Motor neuron (in vitro differentiated cells): ENCODE data around the gene AGAP1. TPM values are rescaled to one million over a fixed set of nuclear protein-coding genes. Genes with fewer than 3 reads are reported as not detected.

Experiments used
- ATAC-seq, 8 experiments: fragments of 200-7000 bp; cut with Tn5 transposase; replicated peaks in 6 of 8; 2 replicates each; pipeline ENCODE4 v1.8.0; 2021; ENCODE audit warnings: mild to moderate bottlenecking in 8 of 8, moderate library complexity in 8 of 8
- H3K27ac ChIP-seq, 2 donors: fragments of 250-450 bp; sonication (Bioruptor Pico); 2 replicates each; pipeline ENCODE4 v1.9.0; 2021; ENCODE audit warnings: antibody characterized with exemption in 2 of 2, mild to moderate bottlenecking in 2 of 2, moderate library complexity in 1 of 2
- H3K4me1 ChIP-seq, 2 donors: fragments of 250-450 bp; sonication (Bioruptor Pico); replicated peaks in 1 of 2; 2 replicates each; pipeline ENCODE4 v1.6.1; 2021; ENCODE audit warnings: antibody characterized with exemption in 2 of 2, mild to moderate bottlenecking in 2 of 2, moderate library complexity in 1 of 2
- H3K4me3 ChIP-seq, 5 donors: fragments of 250-450 bp; sonication (Bioruptor Pico); 2 replicates each; pipeline ENCODE4 v1.9.0; 2021; ENCODE audit warnings: antibody characterized with exemption in 5 of 5, mild to moderate bottlenecking in 5 of 5, moderate library complexity in 4 of 5
- WGBS, 10 experiments: fragments of 450-650 bp; shearing (Covaris generic); methylation state at CpG; one replicate each; pipeline ENCODE4 v1.0.0; 2022; 5-methylcytosine and 5-hydroxymethylcytosine counted together
- in situ Hi-C, 9 experiments: fragments of 400-800 bp; cut with MboI; loops; one replicate each; pipeline ENCODE4 v1.15.0; 2021; ENCODE audit warnings: low sequenced_read_pairs in 9 of 9, low pct_unique_long_range_greater_than_20kb in 2 of 9; ENCODE audit not compliant: unreplicated experiment in 9 of 9
- total RNA-seq, 8 experiments: library from RNA; unstranded; fragments of 300-600 nt; gene quantifications; 2 replicates each; pipeline versions ENCODE4 v1.2.3 to v1.2.4, GENCODE V29; 2022

AGAP1 gene
- total RNA-seq, 8 experiments from 2014 or later = 5.9 to 51.1 (median 34.3) TPM

DNA sequence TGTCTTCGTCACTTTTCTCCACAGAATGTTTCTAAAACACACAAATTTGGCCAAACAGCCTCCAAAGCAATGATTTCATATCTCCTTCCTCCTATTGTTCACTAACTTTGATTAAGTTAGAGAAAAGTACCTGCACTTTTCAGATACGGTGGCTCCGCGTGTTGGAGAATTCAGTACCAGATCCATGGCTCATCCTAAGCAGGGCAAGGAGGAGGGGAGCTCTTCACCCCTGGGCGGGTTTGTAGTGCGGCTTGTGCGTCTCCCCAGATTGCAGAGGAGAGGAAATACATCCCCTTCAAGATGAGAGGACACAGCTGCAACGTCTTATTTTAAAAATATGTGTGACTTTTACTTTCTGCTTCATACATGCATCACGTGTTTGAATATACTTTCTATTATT lies 333.0 kb downstream of the AGAP1 start:
- Histone ChIP-seq H3K4me1 (peaks cover 10 to 20% of the 10 kb centered on the region in 2 donors), H3K27ac (no peak overlapping the region), H3K4me3 (no peak overlapping the region)
- no peak for ATAC-seq
- 66 to 100% (median 90%) methylated on average over 1 to 6 of the region's 9 CpGs; no CpG with 5 or more reads in 1 of the 10 experiments for WGBS, 10 experiments
- in situ Hi-C loops = no loop called here

GRCh38 chr2:235827585-235827992 lies 333.7 kb downstream of the AGAP1 start:
- ATAC-seq = peak in 3 of 8 experiments; percentile 61 to 96 (median 82)
- Histone ChIP-seq H3K27ac (no peak overlapping the region), H3K4me3 (no peak overlapping the region), H3K4me1 (peaks cover 10 to 20% of the 10 kb centered on the region in 2 donors)
- in situ Hi-C loops = no loop called here
- WGBS, 10 experiments = 69 to 91% (median 78%) methylated on average over 4 to 7 of the region's 10 CpGs; no CpG with 5 or more reads in 6 of the 10 experiments

DNA sequence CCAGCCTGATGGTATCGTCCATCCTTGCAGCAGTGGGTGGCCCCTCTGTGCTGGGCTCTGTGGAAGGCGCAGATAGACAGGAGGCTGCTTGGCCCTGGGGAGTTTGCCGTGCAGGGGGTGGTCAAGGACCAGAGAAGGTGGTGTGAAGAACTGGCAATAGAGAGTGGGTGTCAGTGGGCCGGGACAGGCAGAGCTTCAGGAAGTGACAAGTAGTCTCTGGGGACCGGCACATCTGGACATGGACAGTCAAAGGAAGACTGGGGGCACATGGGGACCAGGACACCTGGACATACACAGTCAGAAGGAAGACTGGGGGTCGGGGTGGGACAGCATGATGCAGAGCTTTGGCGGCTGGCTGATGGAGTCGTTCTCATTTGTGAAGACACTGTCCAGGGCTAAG lies 335.9 kb downstream of the AGAP1 start:
- WGBS, 10 experiments = 83 to 100% (median 92%) methylated on average over 1 to 7 of the region's 8 CpGs; no CpG with 5 or more reads in 4 of the 10 experiments
- Histone ChIP-seq H3K4me3 (no peak overlapping the region), H3K27ac (no peak overlapping the region), H3K4me1 (peaks cover 6 to 12% of the 10 kb centered on the region in 2 donors)
- in situ Hi-C loops = no loop called here
- no peak for ATAC-seq

- no peak for ATAC-seq
- Histone ChIP-seq H3K4me1 (no peaks in the 10 kb centered on the region), H3K4me3 (no peak overlapping the region), H3K27ac (no peak overlapping the region)
- in situ Hi-C loops = no loop called here
- WGBS, 10 experiments = 83 to 100% (median 91%) methylated on average over 1 of the region's 1 CpG
Measured at GRCh38 chr2:235831755-235832154, 337.9 kb downstream of the AGAP1 start.

GRCh38 chr2:235832941-235833340 lies 339.1 kb downstream of the AGAP1 start:
- Histone ChIP-seq H3K4me3 (no peak overlapping the region), H3K4me1 (no peaks in the 10 kb centered on the region), H3K27ac (no peak overlapping the region)
- ATAC-seq = no peak
- in situ Hi-C loops = no loop called here
- WGBS, 10 experiments = 92 to 100% (median 100%) methylated on average over 1 to 7 of the region's 14 CpGs; no CpG with 5 or more reads in 4 of the 10 experiments

- Histone ChIP-seq H3K4me1 (no peaks in the 10 kb centered on the region), H3K27ac (no peak overlapping the region), H3K4me3 (no peak overlapping the region)
- 60 to 100% (median 89%) methylated on average over 1 to 6 of the region's 11 CpGs; no CpG with 5 or more reads in 2 of the 10 experiments for WGBS, 10 experiments
- peak in 2 of 8 experiments; percentile 23 for ATAC-seq
- in situ Hi-C loops = no loop called here
Measured at GRCh38 chr2:235833971-235834620, 340.3 kb downstream of the AGAP1 start.

- ATAC-seq = no peak
- no peak overlapping the region for H3K4me3 ChIP-seq
- H3K4me1 ChIP-seq = no peaks in the 10 kb centered on the region
- in situ Hi-C loops = no loop called here
- 91 to 97% (median 95%) methylated on average over 5 to 14 of the region's 16 CpGs; no CpG with 5 or more reads in 4 of the 10 experiments for WGBS, 10 experiments
- H3K27ac ChIP-seq = no peak overlapping the region
Measured at GRCh38 chr2:235834781-235835180, 340.9 kb downstream of the AGAP1 start.

DNA sequence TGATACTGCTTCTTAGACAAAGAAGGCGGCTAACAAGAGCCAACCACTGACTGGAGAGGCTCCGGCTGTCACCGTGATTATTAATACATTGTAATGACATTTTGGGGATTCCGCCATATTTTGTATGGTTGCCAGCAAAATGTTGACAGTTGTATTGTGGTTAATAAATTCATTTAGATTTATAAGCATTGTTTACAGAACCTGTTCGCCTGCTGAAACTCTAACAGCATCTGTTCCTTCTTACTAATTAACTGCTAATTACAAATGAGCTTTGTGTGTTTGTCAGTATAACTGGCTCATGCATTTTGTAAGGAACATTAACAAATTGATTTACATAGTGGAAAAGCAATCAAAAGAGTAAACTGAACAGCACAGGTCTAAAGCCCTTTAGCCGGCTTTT lies 342.0 kb downstream of the AGAP1 start:
- no peaks in the 10 kb centered on the region for H3K4me1 ChIP-seq
- in situ Hi-C loops = no loop called here
- ATAC-seq = no peak
- WGBS, 10 experiments = 78 to 100% (median 92%) methylated on average over 2 to 6 of the region's 6 CpGs; no CpG with 5 or more reads in 1 of the 10 experiments
- H3K27ac ChIP-seq = no peak overlapping the region
- H3K4me3 ChIP-seq = no peak overlapping the region

GRCh38 chr2:235836491-235836911 lies 342.7 kb downstream of the AGAP1 start:
- in situ Hi-C loops = no loop called here
- H3K4me3 ChIP-seq = no peak overlapping the region
- 60 to 100% (median 76%) methylated on average over 1 to 7 of the region's 7 CpGs; no CpG with 5 or more reads in 2 of the 10 experiments for WGBS, 10 experiments
- H3K27ac ChIP-seq = no peak overlapping the region
- ATAC-seq = no peak
- no peaks in the 10 kb centered on the region for H3K4me1 ChIP-seq

DNA sequence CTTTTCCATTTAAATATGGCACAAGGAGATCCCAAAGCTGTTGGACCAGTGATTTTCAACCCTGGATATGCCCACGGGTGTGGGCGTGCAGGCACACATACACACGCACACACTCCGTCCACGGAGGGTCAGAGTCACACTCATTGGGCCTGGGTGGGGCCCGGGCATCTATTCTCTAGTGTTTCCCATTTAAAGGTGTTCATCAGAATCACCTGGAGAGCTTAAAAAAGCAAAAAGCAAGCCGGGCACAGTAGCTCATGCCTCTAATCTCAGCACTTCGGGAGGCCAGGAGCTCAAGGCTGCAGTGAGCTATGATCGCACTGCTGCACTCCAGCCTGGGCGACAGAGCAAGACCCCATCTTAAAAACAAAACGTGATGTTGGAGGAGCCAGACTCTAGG lies 345.4 kb downstream of the AGAP1 start:
- no peak for ATAC-seq
- in situ Hi-C loops = no loop called here
- no peak overlapping the region for H3K4me3 ChIP-seq
- 70 to 100% (median 92%) methylated on average over 2 to 10 of the region's 11 CpGs; no CpG with 5 or more reads in 4 of the 10 experiments for WGBS, 10 experiments
- H3K4me1 ChIP-seq = peaks cover 0 to 7% of the 10 kb centered on the region in 2 donors
- no peak overlapping the region for H3K27ac ChIP-seq

GRCh38 chr2:235839974-235840373 lies 346.1 kb downstream of the AGAP1 start:
- Histone ChIP-seq H3K4me3 (no peak overlapping the region), H3K27ac (no peak overlapping the region), H3K4me1 (peaks cover 0 to 7% of the 10 kb centered on the region in 2 donors)
- in situ Hi-C loops = no loop called here
- 67 to 100% (median 100%) methylated on average over 1 to 4 of the region's 4 CpGs; no CpG with 5 or more reads in 2 of the 10 experiments for WGBS, 10 experiments
- ATAC-seq = no peak

DNA sequence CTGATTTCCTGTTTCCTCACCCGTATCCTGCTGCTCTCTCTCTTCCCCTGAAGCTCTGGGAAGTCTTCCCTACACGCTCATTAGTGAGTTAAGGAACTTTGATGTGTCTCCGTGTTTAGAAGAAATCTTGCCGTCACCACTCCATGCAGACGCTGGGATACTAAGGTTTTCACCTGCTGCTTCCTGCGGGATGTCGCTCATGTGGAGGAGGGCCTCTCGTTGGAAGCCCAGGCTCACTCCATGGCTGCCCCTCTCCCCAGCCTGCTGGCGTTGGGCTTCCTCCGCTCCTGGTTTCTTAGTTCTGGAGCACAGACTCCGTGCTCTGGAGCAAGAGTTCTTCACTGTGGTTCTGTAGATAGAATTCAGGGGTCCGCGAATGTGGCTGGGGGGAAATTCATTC lies 348.0 kb downstream of the AGAP1 start:
- in situ Hi-C loops = no loop called here
- 80 to 100% (median 89%) methylated on average over 1 to 9 of the region's 13 CpGs for WGBS, 10 experiments
- ATAC-seq = no peak
- Histone ChIP-seq H3K27ac (no peak overlapping the region), H3K4me1 (peaks cover 0 to 10% of the 10 kb centered on the region in 2 donors), H3K4me3 (no peak overlapping the region)

- Histone ChIP-seq H3K4me3 (no peak overlapping the region), H3K27ac (no peak overlapping the region), H3K4me1 (peaks cover 0 to 10% of the 10 kb centered on the region in 2 donors)
- in situ Hi-C loops = no loop called here
- ATAC-seq = no peak
- 80 to 100% (median 95%) methylated on average over 1 to 13 of the region's 13 CpGs; no CpG with 5 or more reads in 1 of the 10 experiments for WGBS, 10 experiments
Measured at GRCh38 chr2:235842941-235843340, 349.1 kb downstream of the AGAP1 start.
